HepG2 (cell line): ENCODE data around the gene AMZ2. TPM values are rescaled to one million over a fixed set of nuclear protein-coding genes. Genes with fewer than 3 reads are reported as not detected.

Experiments used
- ARHGAP35 ChIP-seq: sonication (generic); formaldehyde crosslinking; IDR thresholded peaks from 2 replicates; pipeline ENCODE4 v1.9.0; 2022; ENCODE audit warnings: mild to moderate bottlenecking, inconsistent platforms, moderate library complexity, missing genetic modification reagents, borderline replicate concordance
- ARNT ChIP-seq: fragments of 450-650 bp; IDR thresholded peaks from 2 replicates; pipeline ENCODE4 v1.6.1; 2017
- ATF7-NPFF ChIP-seq: sonication (generic); formaldehyde crosslinking; IDR thresholded peaks from 2 replicates; pipeline ENCODE4 v1.8.1; 2023; ENCODE audit warnings: mild to moderate bottlenecking, low read depth, missing genetic modification reagents, moderate library complexity
- DRAP1 ChIP-seq: IDR thresholded peaks from 2 replicates; pipeline ENCODE4 v1.6.1; 2016; ENCODE audit warnings: missing genetic modification reagents, missing compliant biosample characterization
- FOXA1 ChIP-seq, 2 experiments: fragments of 450-650 bp in 1 of 2; sonication (generic) in 1 of 2; formaldehyde crosslinking in 1 of 2; IDR thresholded peaks; 2 replicates each; pipeline versions ENCODE4 v1.4.0 to v1.6.1; 2016 to 2020; ENCODE audit warnings: missing genetic modification reagents in 1 of 2
- GATAD1 ChIP-seq: IDR thresholded peaks from 2 replicates; pipeline ENCODE4 v1.6.1; 2016; ENCODE audit warnings: missing genetic modification reagents, missing compliant biosample characterization
- HIVEP1 ChIP-seq: sonication (generic); formaldehyde crosslinking; IDR thresholded peaks from 2 replicates; pipeline ENCODE4 v1.4.0; 2020; ENCODE audit warnings: mild to moderate bottlenecking, missing genetic modification reagents
- HNRNPLL ChIP-seq: fragments of 200-400 bp; formaldehyde crosslinking; IDR thresholded peaks from 2 replicates; pipeline ENCODE4 v1.6.1; 2017; ENCODE audit warnings: mild to moderate bottlenecking, low read depth, low read length; ENCODE audit not compliant: poor library complexity, severe bottlenecking
- HOXA5 ChIP-seq: sonication (generic); formaldehyde crosslinking; IDR thresholded peaks from 2 replicates; pipeline ENCODE4 v1.4.0; 2020; ENCODE audit warnings: missing genetic modification reagents
- KLF6 ChIP-seq: IDR thresholded peaks from 2 replicates; pipeline ENCODE4 v1.8.0; 2016; ENCODE audit warnings: missing biosample characterization, missing genetic modification reagents
- MAFF ChIP-seq: IDR thresholded peaks from 2 replicates; pipeline ENCODE4 v1.6.1; 2011; ENCODE audit warnings: low read depth, low read length, improper control_type of control experiment
- PCBP1 ChIP-seq: fragments of 200-400 bp; formaldehyde crosslinking; IDR thresholded peaks from 2 replicates; pipeline ENCODE4 v1.6.1; 2017; ENCODE audit warnings: mild to moderate bottlenecking, low read depth, low read length, borderline replicate concordance
- PLRG1 ChIP-seq: fragments of 450-650 bp; conservative IDR thresholded peaks from 2 replicates; pipeline ENCODE4 v1.6.1; 2016
- PRMT3 ChIP-seq: sonication (generic); formaldehyde crosslinking; IDR thresholded peaks from 2 replicates; pipeline ENCODE4 v1.8.1; 2022; ENCODE audit warnings: low read depth, mild to moderate bottlenecking, moderate library complexity, missing genetic modification reagents, borderline replicate concordance
- RBM39 ChIP-seq: fragments of 200-400 bp; formaldehyde crosslinking; IDR thresholded peaks from one replicate; pipeline ENCODE4 v1.6.1; 2018; ENCODE audit warnings: antibody characterized with exemption, mild to moderate bottlenecking, low read depth, low read length; ENCODE audit not compliant: poor library complexity, severe bottlenecking
- SIN3A ChIP-seq: IDR thresholded peaks from 2 replicates; pipeline ENCODE4 v1.6.1; 2011; ENCODE audit warnings: low read depth, mild to moderate bottlenecking, control low read depth, low read length, borderline replicate concordance
- SP1 ChIP-seq, 2 experiments: fragments of 450-650 bp in 1 of 2; sonication (generic) in 1 of 2; formaldehyde crosslinking in 1 of 2; IDR thresholded peaks; 2 replicates each; pipeline versions ENCODE4 v1.4.0 to v1.6.1; 2016 to 2020; ENCODE audit warnings: missing genetic modification reagents in 1 of 2
- TCF12 ChIP-seq, 2 experiments: fragments of 450-650 bp in 1 of 2; sonication (generic) in 1 of 2; formaldehyde crosslinking in 1 of 2; IDR thresholded peaks; 2 replicates each; pipeline versions ENCODE4 v1.6.1 to v1.8.0; 2017 to 2022; ENCODE audit warnings: antibody characterized with exemption in 1 of 2, mild to moderate bottlenecking in 1 of 2, missing genetic modification reagents in 1 of 2, moderate library complexity in 1 of 2
- ZFP1 ChIP-seq: IDR thresholded peaks from 2 replicates; pipeline ENCODE4 v1.6.1; 2016
- ZNF10 ChIP-seq: sonication (generic); formaldehyde crosslinking; IDR thresholded peaks from 2 replicates; pipeline ENCODE4 v1.4.0; 2020; ENCODE audit warnings: mild to moderate bottlenecking, low read depth, missing genetic modification reagents, borderline replicate concordance
- ZNF17 ChIP-seq: sonication (generic); formaldehyde crosslinking; IDR thresholded peaks from 2 replicates; pipeline ENCODE4 v1.5.0; 2020; ENCODE audit warnings: mild to moderate bottlenecking, missing genetic modification reagents
- ZNF44 ChIP-seq: sonication (generic); formaldehyde crosslinking; IDR thresholded peaks from 2 replicates; pipeline ENCODE4 v1.5.1; 2020; ENCODE audit warnings: mild to moderate bottlenecking, missing genetic modification reagents
- ZNF563 ChIP-seq: sonication (generic); formaldehyde crosslinking; IDR thresholded peaks from 2 replicates; pipeline ENCODE4 v1.8.0; 2022; ENCODE audit warnings: mild to moderate bottlenecking, moderate library complexity, missing genetic modification reagents
- polyA plus RNA-seq, 8 experiments: library from polyadenylated mRNA; depleted of rRNA in 3 of 8; stranded (reverse) in 7 of 8; unstranded in 1 of 8; fragments of >200 nt; fragmentation: Illumina TruSeq in 4 of 8; extraction: Trizol in 4 of 8; gene quantifications; 2 replicates each; pipeline versions ENCODE4 v1.2.1 to v1.2.3, GENCODE V29; 2011 to 2016; ENCODE audit warnings: low read depth in 4 of 8, missing spikeins in 1 of 8, mixed read lengths in 1 of 8; ENCODE audit not compliant: insufficient read depth in 1 of 8
- total RNA-seq, 5 experiments: library from RNA; depleted of rRNA; stranded (reverse); fragments of >200 nt; fragmentation: Illumina TruSeq; extraction: Trizol; gene quantifications; 2 replicates each; pipeline ENCODE4 v1.2.3, GENCODE V29; 2016; ENCODE audit warnings: low read depth in 1 of 5
- TF ChIP-seq, protein P1 (sequence below): sonication (generic); formaldehyde crosslinking; IDR thresholded peaks from 2 replicates; pipeline ENCODE4 v1.4.0; 2020; ENCODE audit warnings: missing genetic modification reagents
- TF ChIP-seq, protein P2 (sequence below): sonication (generic); formaldehyde crosslinking; IDR thresholded peaks from 2 replicates; pipeline ENCODE4 v1.4.0; 2020; ENCODE audit warnings: mild to moderate bottlenecking, missing genetic modification reagents
- TF ChIP-seq, protein P3 (sequence below): sonication (generic); formaldehyde crosslinking; IDR thresholded peaks from 2 replicates; pipeline ENCODE4 v1.8.0; 2022; ENCODE audit warnings: missing genetic modification reagents, mild to moderate bottlenecking, moderate library complexity, borderline replicate concordance

The AMZ2 gene
- total and polyA plus RNA-seq, 2 of the 13 experiments (the other 11 are each of a cell fraction or from before 2014, with no cell fraction given): 86.9 to 90.2 TPM

DNA sequence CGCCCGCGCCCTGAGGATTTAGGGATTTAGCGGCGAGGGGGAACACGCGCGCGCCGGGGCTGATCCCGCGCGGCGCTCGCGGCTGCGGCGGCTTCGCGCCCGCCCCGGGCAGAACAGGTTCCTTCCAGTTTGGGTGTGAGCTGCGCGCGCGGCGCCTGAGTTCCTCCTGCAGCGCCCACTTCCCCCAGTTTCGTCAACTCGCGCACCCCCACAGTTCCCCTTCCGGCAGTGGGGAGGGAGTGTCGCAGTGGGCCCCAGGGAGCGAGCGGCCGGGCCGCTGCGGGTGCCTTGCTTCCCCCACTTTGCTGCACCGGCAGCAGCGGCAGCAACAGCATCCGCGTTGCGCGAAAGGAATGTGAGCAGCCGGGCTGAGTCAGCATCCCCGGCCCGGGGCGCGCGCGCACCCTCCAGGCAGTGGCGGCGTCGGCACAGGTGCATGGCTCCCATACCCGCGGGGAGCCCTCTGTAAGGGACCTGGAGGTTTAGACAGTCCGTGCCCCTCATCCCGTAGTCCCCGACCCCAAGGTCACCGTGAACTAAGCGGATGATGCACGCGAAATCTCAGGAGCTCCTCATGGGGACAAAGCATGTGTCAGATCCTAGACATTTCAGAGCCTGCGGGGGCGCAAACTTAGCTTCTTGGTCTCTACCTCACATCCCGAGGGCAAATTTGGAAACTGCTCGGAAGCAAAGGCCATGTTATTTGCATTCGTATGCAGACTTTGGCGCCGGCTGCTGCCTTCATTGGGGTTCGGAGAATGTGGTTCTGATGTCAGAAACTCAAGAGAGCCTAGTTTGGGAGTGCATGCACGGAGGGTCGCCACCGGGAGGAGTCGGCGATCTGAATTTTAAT, 44.2 kb downstream of the AMZ2 start (continued):
- TF ChIP-seq, protein P1, sequence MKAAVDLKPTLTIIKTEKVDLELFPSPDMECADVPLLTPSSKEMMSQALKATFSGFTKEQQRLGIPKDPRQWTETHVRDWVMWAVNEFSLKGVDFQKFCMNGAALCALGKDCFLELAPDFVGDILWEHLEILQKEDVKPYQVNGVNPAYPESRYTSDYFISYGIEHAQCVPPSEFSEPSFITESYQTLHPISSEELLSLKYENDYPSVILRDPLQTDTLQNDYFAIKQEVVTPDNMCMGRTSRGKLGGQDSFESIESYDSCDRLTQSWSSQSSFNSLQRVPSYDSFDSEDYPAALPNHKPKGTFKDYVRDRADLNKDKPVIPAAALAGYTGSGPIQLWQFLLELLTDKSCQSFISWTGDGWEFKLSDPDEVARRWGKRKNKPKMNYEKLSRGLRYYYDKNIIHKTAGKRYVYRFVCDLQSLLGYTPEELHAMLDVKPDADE: no peak; the same call in 1 of the 2 replicates
- TF ChIP-seq PCBP1 (no peak), ARNT (no peak), TCF12 (IDR thresholded peaks at IDR 0.05) (no peak), TCF12 (CRISPR knock-in tag; IDR thresholded peaks at IDR 0.05) (peak; percentile 56; the same call in 1 of the 2 replicates), DRAP1 (peak; percentile 41), HIVEP1 (CRISPR knock-in tag) (peak; percentile 60; the same call in 1 of the 2 replicates), ZFP1 (CRISPR knock-in tag) (no peak), SP1 (IDR thresholded peaks at IDR 0.05) (no peak), SP1 (CRISPR knock-in tag; IDR thresholded peaks at IDR 0.05) (no peak), HOXA5 (no peak), ZNF563 (peak; percentile 17; the same call in 1 of the 2 replicates), PRMT3 (CRISPR knock-in tag) (peak; percentile 39; the same call in 1 of the 2 replicates), KLF6 (peak; percentile 13; the same call in 1 of the 2 replicates), PLRG1 (no peak), MAFF (peak; percentile 93; the same call in 1 of the 2 replicates), SIN3A (no peak), ZNF44 (CRISPR knock-in tag) (no peak), HNRNPLL (peak; percentile 88), ATF7-NPFF (CRISPR knock-in tag) (0 out of 2 replicates have a peak, but pooled peaks have one; percentile 34), ZNF17 (CRISPR knock-in tag) (no peak), ARHGAP35 (CRISPR knock-in tag) (no peak), ZNF10 (CRISPR knock-in tag) (no peak), FOXA1 (IDR thresholded peaks at IDR 0.05) (no peak), FOXA1 (CRISPR knock-in tag; IDR thresholded peaks at IDR 0.05) (no peak; the same call in 1 of the 2 replicates), GATAD1 (no peak; the same call in 1 of the 2 replicates), RBM39 (no peak)
- TF ChIP-seq, protein P2, sequence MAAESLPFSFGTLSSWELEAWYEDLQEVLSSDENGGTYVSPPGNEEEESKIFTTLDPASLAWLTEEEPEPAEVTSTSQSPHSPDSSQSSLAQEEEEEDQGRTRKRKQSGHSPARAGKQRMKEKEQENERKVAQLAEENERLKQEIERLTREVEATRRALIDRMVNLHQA (CRISPR knock-in tag): no peak
- TF ChIP-seq, protein P3, sequence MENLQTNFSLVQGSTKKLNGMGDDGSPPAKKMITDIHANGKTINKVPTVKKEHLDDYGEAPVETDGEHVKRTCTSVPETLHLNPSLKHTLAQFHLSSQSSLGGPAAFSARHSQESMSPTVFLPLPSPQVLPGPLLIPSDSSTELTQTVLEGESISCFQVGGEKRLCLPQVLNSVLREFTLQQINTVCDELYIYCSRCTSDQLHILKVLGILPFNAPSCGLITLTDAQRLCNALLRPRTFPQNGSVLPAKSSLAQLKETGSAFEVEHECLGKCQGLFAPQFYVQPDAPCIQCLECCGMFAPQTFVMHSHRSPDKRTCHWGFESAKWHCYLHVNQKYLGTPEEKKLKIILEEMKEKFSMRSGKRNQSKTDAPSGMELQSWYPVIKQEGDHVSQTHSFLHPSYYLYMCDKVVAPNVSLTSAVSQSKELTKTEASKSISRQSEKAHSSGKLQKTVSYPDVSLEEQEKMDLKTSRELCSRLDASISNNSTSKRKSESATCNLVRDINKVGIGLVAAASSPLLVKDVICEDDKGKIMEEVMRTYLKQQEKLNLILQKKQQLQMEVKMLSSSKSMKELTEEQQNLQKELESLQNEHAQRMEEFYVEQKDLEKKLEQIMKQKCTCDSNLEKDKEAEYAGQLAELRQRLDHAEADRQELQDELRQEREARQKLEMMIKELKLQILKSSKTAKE (CRISPR knock-in tag): peak; percentile 46; the same call in 1 of the 2 replicates
